ENCODE data around the gene HBE1.

GRCh38 chr11:5258543-5259262 is 11.0 kb downstream of the HBE1 start:
- no peak for TF ChIP-seq CTCF (IDR thresholded peaks at IDR 0.05)
- no peak for TF ChIP-seq POLR2A (IDR thresholded peaks at IDR 0.05)
